Astrocyte (in vitro differentiated cells and primary cell): ENCODE measurements around the gene MYOF. TPM values are rescaled to one million over a fixed set of nuclear protein-coding genes. Genes with fewer than 3 reads are reported as not detected.

Experiments
- DNase-seq: peaks from one replicate; pipeline ENCODE4 v3.0.0-alpha.2; 2010; ENCODE audit warnings: low read depth
- FAIRE-seq: peaks from 2 replicates; lab custom pipeline; 2011; peaks lifted over from hg19 to GRCh38; lab: Jason Lieb, UNC
- H2AFZ ChIP-seq: 2 replicates; pipeline ENCODE4 v1.6.0; 2012; ENCODE audit warnings: low read depth, low read length, inconsistent platforms
- H3K27ac ChIP-seq: 2 replicates; pipeline ENCODE4 v1.5.1; 2011; ENCODE audit warnings: low read depth, low read length, inconsistent platforms
- H3K27me3 ChIP-seq: 2 replicates; pipeline ENCODE4 v1.6.0; 2011; ENCODE audit warnings: low read length, inconsistent platforms; ENCODE audit not compliant: insufficient read depth
- H3K36me3 ChIP-seq: 2 replicates; pipeline ENCODE4 v1.5.1; 2011; ENCODE audit warnings: low read length, inconsistent platforms; ENCODE audit not compliant: insufficient read depth
- H3K4me1 ChIP-seq: 2 replicates; pipeline ENCODE4 v1.5.1; 2011; ENCODE audit warnings: low read length, inconsistent platforms; ENCODE audit not compliant: insufficient read depth
- H3K4me2 ChIP-seq: 2 replicates; pipeline ENCODE4 v1.6.0; 2012; ENCODE audit warnings: low read length, inconsistent platforms
- H3K4me3 ChIP-seq: 2 replicates; pipeline ENCODE4 v1.5.1; 2011; ENCODE audit warnings: low read depth, mild to moderate bottlenecking, low read length, inconsistent platforms; ENCODE audit not compliant: insufficient read depth
- H3K79me2 ChIP-seq: 2 replicates; pipeline ENCODE4 v1.6.0; 2012; ENCODE audit warnings: mild to moderate bottlenecking, low read length, inconsistent platforms; ENCODE audit not compliant: insufficient read depth
- H3K9ac ChIP-seq: 2 replicates; pipeline ENCODE4 v1.6.0; 2012; ENCODE audit warnings: mild to moderate bottlenecking, low read length, inconsistent platforms
- H3K9me3 ChIP-seq: 2 replicates; pipeline ENCODE4 v1.5.1; 2012; ENCODE audit warnings: low read depth, mild to moderate bottlenecking, low read length, inconsistent platforms; ENCODE audit not compliant: insufficient read depth
- H4K20me1 ChIP-seq: 2 replicates; pipeline ENCODE4 v1.6.0; 2012; ENCODE audit warnings: low read length, inconsistent platforms; ENCODE audit not compliant: insufficient read depth
- H3K27ac Mint-ChIP-seq: one replicate; pipeline ENCODE4 v1.8.0; 2021; ENCODE audit warnings: mild to moderate bottlenecking, mixed read lengths; ENCODE audit not compliant: unreplicated experiment
- H3K27me3 Mint-ChIP-seq: one replicate; pipeline ENCODE4 v1.8.0; 2021; ENCODE audit warnings: low read depth, mixed read lengths; ENCODE audit not compliant: unreplicated experiment
- H3K36me3 Mint-ChIP-seq: one replicate; pipeline ENCODE4 v1.8.0; 2021; ENCODE audit warnings: low read depth, mixed read lengths; ENCODE audit not compliant: unreplicated experiment
- H3K4me1 Mint-ChIP-seq: one replicate; pipeline ENCODE4 v1.8.0; 2021; ENCODE audit warnings: low read depth, mixed read lengths; ENCODE audit not compliant: unreplicated experiment
- H3K4me3 Mint-ChIP-seq: one replicate; pipeline ENCODE4 v1.8.0; 2021; ENCODE audit warnings: mild to moderate bottlenecking, moderate library complexity, mixed read lengths; ENCODE audit not compliant: unreplicated experiment
- H3K9me3 Mint-ChIP-seq: one replicate; pipeline ENCODE4 v1.8.0; 2021; ENCODE audit warnings: mild to moderate bottlenecking, mixed read lengths; ENCODE audit not compliant: unreplicated experiment
- CTCF ChIP-seq: IDR thresholded peaks from 2 replicates; pipeline ENCODE4 v1.5.1; 2011; ENCODE audit warnings: low read depth, mild to moderate bottlenecking, inconsistent platforms, low read length, moderate library complexity; ENCODE audit not compliant: insufficient read depth
- EZH2 ChIP-seq: IDR thresholded peaks from 2 replicates; pipeline ENCODE4 v1.6.1; 2012; ENCODE audit warnings: mild to moderate bottlenecking, low read length, inconsistent platforms; ENCODE audit not compliant: insufficient read depth
- total RNA-seq: library from RNA; stranded (reverse); gene quantifications from 2 replicates; pipeline ENCODE4 v1.2.1, GENCODE V29; 2021

MYOF gene
- total RNA-seq, 1 donor from 2014 or later = 306 TPM

- FAIRE-seq (no peak), DNase-seq (no peak)
- Histone ChIP-seq H3K4me1 (peaks cover 22% of the 10 kb centered on the region), H3K9ac (peak overlapping the region; percentile 20), H3K27ac (peak overlapping the region; percentile 44), H3K79me2 (no peaks in the 10 kb centered on the region), H3K4me2 (peak overlapping the region; percentile 4), H3K27me3 (no peaks in the 10 kb centered on the region), H4K20me1 (peaks cover 40% of the 10 kb centered on the region), H3K4me3 (no peak overlapping the region), H2AFZ (no peak overlapping the region), H3K36me3 (peaks cover 82% of the 10 kb centered on the region), H3K9me3 (no peaks in the 10 kb centered on the region)
- peaks cover 45% of the 10 kb centered on the region for H3K36me3 Mint-ChIP-seq
- no peaks in the 10 kb centered on the region for H3K27me3 Mint-ChIP-seq
- peak overlapping the region; percentile 14 for H3K27ac Mint-ChIP-seq
- no peaks in the 10 kb centered on the region for H3K9me3 Mint-ChIP-seq
- H3K4me3 Mint-ChIP-seq = no peak overlapping the region
- peaks cover 9% of the 10 kb centered on the region for H3K4me1 Mint-ChIP-seq
- TF ChIP-seq CTCF (no peak), EZH2 (no peak)
These were observed 148.0 kb downstream of the MYOF start for GRCh38 chr10:93334181-93334580.

GRCh38 chr10:93333278-93333978 lies 148.7 kb downstream of the MYOF start:
- TF ChIP-seq EZH2 (no peak), CTCF (no peak)
- H3K4me2 ChIP-seq = peak overlapping the region; percentile 4
- H3K27me3 ChIP-seq = no peaks in the 10 kb centered on the region
- Mint-ChIP-seq H3K4me3 (no peak overlapping the region), H3K9me3 (no peaks in the 10 kb centered on the region), H3K27me3 (no peaks in the 10 kb centered on the region), H3K4me1 (peaks cover 9% of the 10 kb centered on the region), H3K36me3 (peaks cover 46% of the 10 kb centered on the region), H3K27ac (no peak overlapping the region)
- H4K20me1 ChIP-seq = peaks cover 41% of the 10 kb centered on the region
- H3K36me3 ChIP-seq = peaks cover 86% of the 10 kb centered on the region
- DNase-seq (peak; percentile 45), FAIRE-seq (no peak)
- peak overlapping the region; percentile 44 for H3K27ac ChIP-seq
- peak overlapping the region; percentile 20 for H3K9ac ChIP-seq
- H2AFZ ChIP-seq = no peak overlapping the region
- no peak overlapping the region for H3K4me3 ChIP-seq
- peaks cover 22% of the 10 kb centered on the region for H3K4me1 ChIP-seq
- H3K79me2 ChIP-seq = no peaks in the 10 kb centered on the region
- no peaks in the 10 kb centered on the region for H3K9me3 ChIP-seq

GRCh38 chr10:93330824-93331223 lies 151.3 kb downstream of the MYOF start:
- no peak overlapping the region for H3K4me3 ChIP-seq
- peaks cover 9% of the 10 kb centered on the region for H3K4me1 Mint-ChIP-seq
- no peak for TF ChIP-seq EZH2
- H3K36me3 Mint-ChIP-seq = peaks cover 50% of the 10 kb centered on the region
- no peak overlapping the region for H2AFZ ChIP-seq
- H3K27ac Mint-ChIP-seq = no peak overlapping the region
- H3K27me3 Mint-ChIP-seq = no peaks in the 10 kb centered on the region
- H3K4me3 Mint-ChIP-seq = no peak overlapping the region
- H3K4me1 ChIP-seq = peaks cover 22% of the 10 kb centered on the region
- H3K27ac ChIP-seq = no peak overlapping the region
- no peak overlapping the region for H3K4me2 ChIP-seq
- no peak for DNase-seq
- H3K9ac ChIP-seq = no peak overlapping the region
- H3K9me3 Mint-ChIP-seq = no peaks in the 10 kb centered on the region
- peaks cover 81% of the 10 kb centered on the region for H3K36me3 ChIP-seq
- H3K9me3 ChIP-seq = no peaks in the 10 kb centered on the region
- FAIRE-seq = peak; percentile 17
- H3K27me3 ChIP-seq = no peaks in the 10 kb centered on the region
- H4K20me1 ChIP-seq = peaks cover 34% of the 10 kb centered on the region
- H3K79me2 ChIP-seq = no peaks in the 10 kb centered on the region
